ENCODE measurements around the gene DHODH.

Gene DHODH

DNA sequence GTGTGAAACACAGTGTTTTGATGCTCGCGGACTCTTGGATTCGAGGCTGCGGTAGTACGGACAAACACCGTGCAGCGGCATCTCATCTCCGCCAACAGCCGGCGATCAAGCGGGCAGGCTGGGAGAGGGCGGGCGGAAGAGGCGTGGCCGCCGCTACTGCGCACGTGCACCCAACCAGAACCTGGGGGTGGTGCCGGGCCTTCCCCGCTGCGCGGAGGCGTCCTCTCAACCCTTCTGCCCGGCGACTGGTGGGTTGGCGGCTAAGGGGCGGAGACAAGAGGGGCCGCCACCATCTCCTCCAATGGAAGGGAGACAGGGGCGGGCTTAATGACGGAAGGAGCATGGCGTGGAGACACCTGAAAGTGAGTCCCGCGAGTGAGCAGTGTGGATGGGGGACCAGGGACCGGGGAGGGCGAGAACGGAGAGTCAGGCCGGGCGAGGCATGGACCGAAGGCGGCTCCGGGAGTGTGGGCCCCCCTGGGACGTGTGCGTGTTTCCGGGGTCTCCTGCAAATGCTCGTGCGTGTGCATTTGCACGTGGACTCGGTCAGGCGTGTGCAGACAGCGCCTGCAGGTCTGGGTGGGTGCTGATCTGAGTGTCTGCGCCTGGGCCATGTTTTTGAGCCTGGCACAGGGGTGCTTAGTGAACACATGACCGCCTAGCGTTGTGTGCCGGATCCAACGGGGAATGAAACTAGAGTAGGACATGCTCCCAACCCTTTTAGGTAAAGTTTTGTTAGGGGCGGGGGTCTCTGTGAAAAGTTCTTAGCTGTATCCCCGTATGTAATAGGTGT lies at the start of gene DHODH:
Gene DHODH, plus strand, starts transcription at position 321 of the 793 bp plus-strand sequence. Its CDS starts 21 bp downstream, at position 342.
- peak within 1 kb of the TSS; percentile 89 for H3K9ac ChIP-seq (ENCODE audit: low read length)
- peak within 1 kb of the TSS; percentile 100 for H3K4me3 ChIP-seq (ENCODE audit: low read length)
- peaks cover 3% of the 10 kb centered on the region for H3K36me3 ChIP-seq (ENCODE audit: control insufficient read depth, low read depth, low read length)
- H3K27ac ChIP-seq (ENCODE audit: low read length): peak within 1 kb of the TSS; percentile 93
- H3K9me3 ChIP-seq (ENCODE audit: control insufficient read depth, low read depth, low read length): no peaks in the 10 kb centered on the region
- H3K4me1 ChIP-seq (ENCODE audit: control insufficient read depth, low read depth, low read length): no peaks in the 10 kb centered on the region
- H3K27me3 ChIP-seq (ENCODE audit: control insufficient read depth, insufficient read depth, low read length): peaks cover 12% of the 10 kb centered on the region

- no peaks in the 10 kb centered on the region for H3K9me3 ChIP-seq (ENCODE audit: control insufficient read depth, low read depth, low read length)
- H3K27me3 ChIP-seq (ENCODE audit: control insufficient read depth, insufficient read depth, low read length): no peaks in the 10 kb centered on the region
- no peak overlapping the region for H3K27ac ChIP-seq (ENCODE audit: low read length)
- no peaks in the 10 kb centered on the region for H3K36me3 ChIP-seq (ENCODE audit: control insufficient read depth, low read depth, low read length)
- H3K4me3 ChIP-seq (ENCODE audit: low read length): no peak overlapping the region
- no peak overlapping the region for H3K9ac ChIP-seq (ENCODE audit: low read length)
- no peaks in the 10 kb centered on the region for H3K4me1 ChIP-seq (ENCODE audit: control insufficient read depth, low read depth, low read length)
These were observed 47.2 kb upstream of the DHODH start for GRCh38 chr16:71961066-71962039.

GRCh38 chr16:71963125-71963875 lies 45.2 kb upstream of the DHODH start:
- Histone ChIP-seq H3K27ac (ENCODE audit: low read length) (no peak overlapping the region), H3K4me3 (ENCODE audit: low read length) (no peak overlapping the region), H3K36me3 (ENCODE audit: control insufficient read depth, low read depth, low read length) (no peaks in the 10 kb centered on the region), H3K4me1 (ENCODE audit: control insufficient read depth, low read depth, low read length) (no peaks in the 10 kb centered on the region), H3K9me3 (ENCODE audit: control insufficient read depth, low read depth, low read length) (no peaks in the 10 kb centered on the region), H3K9ac (ENCODE audit: low read length) (no peak overlapping the region), H3K27me3 (ENCODE audit: control insufficient read depth, insufficient read depth, low read length) (no peaks in the 10 kb centered on the region)

- Histone ChIP-seq H3K4me3 (ENCODE audit: low read length) (no peak overlapping the region), H3K27ac (ENCODE audit: low read length) (no peak overlapping the region), H3K4me1 (ENCODE audit: control insufficient read depth, low read depth, low read length) (no peaks in the 10 kb centered on the region), H3K27me3 (ENCODE audit: control insufficient read depth, insufficient read depth, low read length) (no peaks in the 10 kb centered on the region), H3K9me3 (ENCODE audit: control insufficient read depth, low read depth, low read length) (no peaks in the 10 kb centered on the region), H3K36me3 (ENCODE audit: control insufficient read depth, low read depth, low read length) (no peaks in the 10 kb centered on the region), H3K9ac (ENCODE audit: low read length) (no peak overlapping the region)
These were observed 43.3 kb upstream of the DHODH start for GRCh38 chr16:71965223-71965622.

GRCh38 chr16:71966932-71967331 lies 41.6 kb upstream of the DHODH start:
- H3K27ac ChIP-seq (ENCODE audit: low read length): no peak overlapping the region
- H3K27me3 ChIP-seq (ENCODE audit: control insufficient read depth, insufficient read depth, low read length): no peaks in the 10 kb centered on the region
- no peaks in the 10 kb centered on the region for H3K4me1 ChIP-seq (ENCODE audit: control insufficient read depth, low read depth, low read length)
- no peak overlapping the region for H3K9ac ChIP-seq (ENCODE audit: low read length)
- no peak overlapping the region for H3K4me3 ChIP-seq (ENCODE audit: low read length)
- no peaks in the 10 kb centered on the region for H3K36me3 ChIP-seq (ENCODE audit: control insufficient read depth, low read depth, low read length)
- H3K9me3 ChIP-seq (ENCODE audit: control insufficient read depth, low read depth, low read length): no peaks in the 10 kb centered on the region

GRCh38 chr16:71969353-71969752 lies 39.2 kb upstream of the DHODH start:
- Histone ChIP-seq H3K4me1 (ENCODE audit: control insufficient read depth, low read depth, low read length) (no peaks in the 10 kb centered on the region), H3K9ac (ENCODE audit: low read length) (no peak overlapping the region), H3K27me3 (ENCODE audit: control insufficient read depth, insufficient read depth, low read length) (no peaks in the 10 kb centered on the region), H3K36me3 (ENCODE audit: control insufficient read depth, low read depth, low read length) (no peaks in the 10 kb centered on the region), H3K4me3 (ENCODE audit: low read length) (no peak overlapping the region), H3K27ac (ENCODE audit: low read length) (no peak overlapping the region), H3K9me3 (ENCODE audit: control insufficient read depth, low read depth, low read length) (no peaks in the 10 kb centered on the region)

GRCh38 chr16:71971571-71971970 lies 37.0 kb upstream of the DHODH start:
- no peak overlapping the region for H3K27ac ChIP-seq (ENCODE audit: low read length)
- no peak overlapping the region for H3K9ac ChIP-seq (ENCODE audit: low read length)
- no peak overlapping the region for H3K4me3 ChIP-seq (ENCODE audit: low read length)
- no peaks in the 10 kb centered on the region for H3K36me3 ChIP-seq (ENCODE audit: control insufficient read depth, low read depth, low read length)
- no peaks in the 10 kb centered on the region for H3K27me3 ChIP-seq (ENCODE audit: control insufficient read depth, insufficient read depth, low read length)
- H3K4me1 ChIP-seq (ENCODE audit: control insufficient read depth, low read depth, low read length): no peaks in the 10 kb centered on the region
- no peaks in the 10 kb centered on the region for H3K9me3 ChIP-seq (ENCODE audit: control insufficient read depth, low read depth, low read length)

GRCh38 chr16:71972356-71972755 lies 36.2 kb upstream of the DHODH start:
- Histone ChIP-seq H3K4me3 (ENCODE audit: low read length) (no peak overlapping the region), H3K9me3 (ENCODE audit: control insufficient read depth, low read depth, low read length) (no peaks in the 10 kb centered on the region), H3K9ac (ENCODE audit: low read length) (no peak overlapping the region), H3K27me3 (ENCODE audit: control insufficient read depth, insufficient read depth, low read length) (no peaks in the 10 kb centered on the region), H3K27ac (ENCODE audit: low read length) (no peak overlapping the region), H3K36me3 (ENCODE audit: control insufficient read depth, low read depth, low read length) (no peaks in the 10 kb centered on the region), H3K4me1 (ENCODE audit: control insufficient read depth, low read depth, low read length) (no peaks in the 10 kb centered on the region)

DNA sequence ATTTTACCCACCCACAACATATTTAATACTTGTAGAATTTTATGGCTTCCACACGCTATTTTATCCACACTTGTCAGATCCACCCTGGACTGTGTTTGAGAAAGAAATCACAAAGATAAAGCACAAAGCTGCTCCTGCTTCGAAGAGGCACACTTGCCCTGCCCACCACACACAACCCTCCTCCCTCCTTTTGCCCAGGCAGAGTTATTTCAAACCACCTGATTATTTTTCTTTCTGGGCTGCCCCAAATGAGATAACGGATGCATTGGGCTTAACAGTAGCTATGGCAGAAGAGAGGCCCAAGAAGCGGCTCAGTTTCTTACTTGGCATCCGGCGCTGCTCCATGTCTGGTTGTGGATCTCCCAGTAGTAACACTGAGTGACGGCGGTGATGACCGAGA lies 35.5 kb upstream of the DHODH start:
- H3K4me1 ChIP-seq (ENCODE audit: control insufficient read depth, low read depth, low read length): no peaks in the 10 kb centered on the region
- H3K4me3 ChIP-seq (ENCODE audit: low read length): no peak overlapping the region
- H3K9ac ChIP-seq (ENCODE audit: low read length): no peak overlapping the region
- H3K36me3 ChIP-seq (ENCODE audit: control insufficient read depth, low read depth, low read length): no peaks in the 10 kb centered on the region
- no peaks in the 10 kb centered on the region for H3K27me3 ChIP-seq (ENCODE audit: control insufficient read depth, insufficient read depth, low read length)
- H3K9me3 ChIP-seq (ENCODE audit: control insufficient read depth, low read depth, low read length): no peaks in the 10 kb centered on the region
- H3K27ac ChIP-seq (ENCODE audit: low read length): no peak overlapping the region

DNA sequence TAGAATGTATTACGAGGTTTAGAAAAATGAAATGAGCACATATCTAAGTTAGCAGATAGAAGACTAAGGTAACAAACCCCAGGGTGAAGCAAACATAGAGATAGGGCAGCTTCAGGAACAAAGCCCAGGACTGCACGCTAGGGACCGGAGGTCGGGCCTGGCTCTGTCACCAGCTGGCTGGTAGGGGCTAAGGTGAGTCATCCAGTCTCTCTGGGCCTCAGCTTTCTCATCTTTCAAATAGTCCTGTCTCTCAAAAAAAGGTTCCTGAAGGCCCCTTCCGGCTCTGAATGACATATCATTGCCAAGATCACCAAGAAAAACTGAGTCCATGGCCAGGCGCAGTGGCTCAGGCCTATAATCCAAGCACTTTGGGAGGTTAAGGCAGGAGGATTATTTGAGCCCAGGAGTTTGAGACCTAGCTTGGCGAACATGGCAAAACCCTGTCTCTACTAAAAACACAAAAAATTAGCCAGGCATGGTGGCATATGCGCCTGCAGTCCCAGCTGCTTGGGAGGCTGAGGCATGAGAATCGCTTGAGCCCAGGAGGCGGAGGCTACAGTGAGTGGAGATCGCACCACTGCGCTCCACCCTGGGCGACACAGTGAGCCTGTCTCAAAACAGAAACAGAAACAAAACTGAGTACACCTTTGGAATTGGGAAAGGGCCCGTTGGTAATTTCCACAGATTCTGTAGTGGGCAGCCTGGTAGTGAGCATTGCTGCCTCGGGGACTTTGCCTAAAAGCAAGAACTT lies 34.3 kb upstream of the DHODH start:
- Histone ChIP-seq H3K9ac (ENCODE audit: low read length) (no peak overlapping the region), H3K27ac (ENCODE audit: low read length) (no peak overlapping the region), H3K4me3 (ENCODE audit: low read length) (no peak overlapping the region), H3K4me1 (ENCODE audit: control insufficient read depth, low read depth, low read length) (no peaks in the 10 kb centered on the region), H3K36me3 (ENCODE audit: control insufficient read depth, low read depth, low read length) (no peaks in the 10 kb centered on the region), H3K27me3 (ENCODE audit: control insufficient read depth, insufficient read depth, low read length) (no peaks in the 10 kb centered on the region), H3K9me3 (ENCODE audit: control insufficient read depth, low read depth, low read length) (no peaks in the 10 kb centered on the region)

Measured in iPS-18a (cell line).